Activated CD4-positive, alpha-beta T cell treated with anti-CD3 and anti-CD28 coated beads, Interleukin-2, amount 10 ng/mL, durations not matched to agents 24 days and 14 days (primary cell): Measurements from ENCODE around the gene SHC2. TPM values are rescaled to one million over a fixed set of nuclear protein-coding genes. Genes with fewer than 3 reads are reported as not detected.

Experiments
- DNase-seq: peaks from one replicate; pipeline ENCODE4 v3.0.0; 2022
- H3K27ac Mint-ChIP-seq: one replicate; pipeline ENCODE4 v1.8.0; 2022; ENCODE audit warnings: mild to moderate bottlenecking, mixed read lengths
- H3K27me3 Mint-ChIP-seq: one replicate; pipeline ENCODE4 v1.8.0; 2022; ENCODE audit warnings: mixed read lengths
- H3K36me3 Mint-ChIP-seq: one replicate; pipeline ENCODE4 v1.8.0; 2022; ENCODE audit warnings: low read depth, mild to moderate bottlenecking, mixed read lengths
- H3K4me1 Mint-ChIP-seq: one replicate; pipeline ENCODE4 v1.8.0; 2021; ENCODE audit warnings: mixed read lengths
- H3K4me3 Mint-ChIP-seq: one replicate; pipeline ENCODE4 v1.8.0; 2022; ENCODE audit warnings: mild to moderate bottlenecking, moderate library complexity, mixed read lengths
- H3K9me3 Mint-ChIP-seq: one replicate; pipeline ENCODE4 v1.8.0; 2021; ENCODE audit warnings: mixed read lengths
- intact Hi-C: fragments of 100-400 bp; cut with micrococcal nuclease; formaldehyde crosslinking; loops from one replicate; pipeline ENCODE4 v1.15.1; 2023
- total RNA-seq: library from RNA; stranded (reverse); gene quantifications from 2 replicates; pipeline ENCODE4 v1.2.3, GENCODE V29; 2022

Gene SHC2
- total RNA-seq, 1 donor from 2014 or later, result not detected

- Mint-ChIP-seq H3K27me3 (no peaks in the 10 kb centered on the region), H3K36me3 (peaks cover 2% of the 10 kb centered on the region), H3K27ac (no peak overlapping the region), H3K9me3 (no peaks in the 10 kb centered on the region), H3K4me1 (no peaks in the 10 kb centered on the region), H3K4me3 (no peak overlapping the region)
- DNase-seq, result no peak
- intact Hi-C loops, result no loop called here
Measured at GRCh38 chr19:468587-469256, 7.9 kb upstream of the SHC2 start.

GRCh38 chr19:467554-467953 is 6.7 kb upstream of the SHC2 start:
- H3K4me1 Mint-ChIP-seq, result no peaks in the 10 kb centered on the region
- peaks cover 7% of the 10 kb centered on the region for H3K27me3 Mint-ChIP-seq
- intact Hi-C loops, result no loop called here
- peaks cover 2% of the 10 kb centered on the region for H3K36me3 Mint-ChIP-seq
- DNase-seq, result no peak
- H3K4me3 Mint-ChIP-seq, result no peak overlapping the region
- H3K9me3 Mint-ChIP-seq, result no peaks in the 10 kb centered on the region
- H3K27ac Mint-ChIP-seq, result no peak overlapping the region

- intact Hi-C loops, result no loop called here
- Mint-ChIP-seq H3K27me3 (peaks cover 13% of the 10 kb centered on the region), H3K4me1 (no peaks in the 10 kb centered on the region), H3K9me3 (no peaks in the 10 kb centered on the region), H3K27ac (no peak overlapping the region), H3K4me3 (no peak overlapping the region), H3K36me3 (peaks cover 2% of the 10 kb centered on the region)
- DNase-seq, result no peak
Measured at GRCh38 chr19:465056-465816, 4.4 kb upstream of the SHC2 start.

DNA sequence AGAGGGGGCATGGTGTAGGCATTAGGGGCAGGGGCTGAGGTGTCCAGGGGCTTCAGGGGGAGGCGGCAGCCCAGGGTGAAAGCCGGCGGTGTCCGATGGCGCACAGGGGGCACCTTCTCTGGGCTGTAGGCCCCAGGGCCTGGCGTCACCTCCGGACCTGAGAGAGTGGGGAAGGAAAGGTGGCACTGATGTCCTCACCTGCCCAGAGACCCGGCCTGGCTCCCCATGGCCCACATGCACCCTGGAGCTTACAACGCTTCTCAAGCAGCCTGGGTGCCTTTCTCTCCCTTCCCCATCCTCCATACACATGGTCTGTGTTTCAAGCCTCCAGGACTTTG is 3.3 kb upstream of the SHC2 start:
- H3K36me3 Mint-ChIP-seq, result peaks cover 2% of the 10 kb centered on the region
- DNase-seq, result no peak
- H3K4me1 Mint-ChIP-seq, result no peaks in the 10 kb centered on the region
- peaks cover 20% of the 10 kb centered on the region for H3K27me3 Mint-ChIP-seq
- no peak overlapping the region for H3K27ac Mint-ChIP-seq
- H3K9me3 Mint-ChIP-seq, result no peaks in the 10 kb centered on the region
- intact Hi-C loops, result no loop called here
- H3K4me3 Mint-ChIP-seq, result no peak overlapping the region

DNA sequence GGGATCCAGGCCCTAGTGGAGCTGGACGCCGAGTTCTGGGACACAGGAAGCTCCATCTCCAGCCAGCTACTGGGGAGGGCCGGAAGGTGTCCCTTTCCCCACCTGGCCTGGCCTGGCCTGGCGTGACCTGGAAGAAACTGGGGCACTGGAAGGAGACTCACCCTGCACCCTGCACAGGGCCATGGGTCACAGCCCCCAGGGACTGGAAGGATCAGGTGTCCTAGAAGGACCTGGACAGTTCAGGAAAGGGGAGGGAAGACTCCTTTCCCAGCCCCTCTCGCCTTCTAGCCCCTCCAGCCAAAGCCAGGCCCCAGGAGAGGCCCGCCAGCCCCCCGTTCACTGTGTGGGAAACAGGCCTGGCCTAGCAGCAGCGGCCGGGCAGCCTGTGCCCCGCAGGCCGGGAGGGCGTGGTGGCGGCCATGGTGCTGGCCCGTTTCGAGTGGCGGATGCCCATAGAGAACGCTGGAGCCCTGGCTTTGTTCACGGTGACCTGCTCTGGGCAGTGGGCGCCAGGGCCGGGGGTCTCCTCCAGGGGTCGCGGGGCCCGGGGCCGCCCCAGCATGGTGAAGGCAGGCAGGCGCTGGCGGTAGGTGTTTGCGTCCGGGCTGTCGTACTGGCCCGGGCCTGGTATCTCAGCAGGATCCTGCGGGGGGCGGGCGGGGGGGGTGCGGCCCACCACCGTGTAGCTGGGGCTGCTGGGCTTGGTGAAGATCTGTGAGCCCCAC is 2.8 kb upstream of the SHC2 start:
- peaks cover 20% of the 10 kb centered on the region for H3K27me3 Mint-ChIP-seq

DNA sequence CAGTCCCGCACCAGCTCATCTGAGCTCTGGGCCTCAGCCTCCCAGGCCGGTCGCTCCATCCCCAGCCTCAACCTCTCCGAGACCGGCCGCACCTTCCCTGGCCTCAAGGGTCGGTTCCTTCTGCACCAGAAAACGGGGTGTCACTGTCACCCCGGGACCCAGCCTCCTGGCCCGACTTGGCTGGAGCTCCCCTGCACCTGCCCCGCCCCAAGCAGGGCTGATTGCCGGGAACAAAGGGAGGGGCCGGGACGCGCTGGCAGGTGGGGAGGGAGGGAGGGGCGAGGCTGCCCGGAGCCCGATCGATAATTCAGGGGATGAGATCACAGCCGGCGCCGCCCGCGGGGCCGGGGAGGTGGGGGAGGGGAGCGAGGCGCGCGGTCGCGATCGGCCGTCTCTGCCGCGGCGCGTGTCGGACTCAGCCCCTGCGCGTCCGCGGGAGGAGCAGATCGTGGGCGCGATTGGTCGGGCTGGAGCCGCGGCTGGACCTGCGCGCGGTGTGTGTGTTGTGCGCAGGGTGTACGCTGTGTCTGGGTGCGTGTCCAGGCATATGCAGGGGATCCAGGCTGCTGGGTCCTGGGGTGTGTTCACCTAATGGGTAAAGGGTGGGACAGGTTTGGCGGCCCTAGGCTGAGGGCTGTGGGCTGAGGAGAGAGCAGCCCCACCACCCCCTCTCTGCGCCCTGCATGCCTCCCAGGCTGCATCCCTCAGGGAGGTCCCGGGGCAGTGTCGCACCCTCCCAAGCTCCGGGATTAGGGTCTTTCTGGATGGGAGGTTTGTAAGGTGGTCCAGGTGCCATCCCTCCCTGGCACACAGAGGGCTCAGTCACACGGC is 1.1 kb upstream of the SHC2 start:
- peak overlapping the region; percentile 35 for H3K4me3 Mint-ChIP-seq
- H3K4me1 Mint-ChIP-seq, result no peaks in the 10 kb centered on the region

More for the DNA sequence above, 2.8 kb upstream of the SHC2 start:
- Mint-ChIP-seq H3K4me1 (no peaks in the 10 kb centered on the region), H3K27ac (no peak overlapping the region), H3K9me3 (no peaks in the 10 kb centered on the region), H3K4me3 (no peak overlapping the region), H3K36me3 (peaks cover 2% of the 10 kb centered on the region)
- intact Hi-C loops, result no loop called here
- no peak for DNase-seq

GRCh38 chr19:459724-460511 is 915 bp downstream of the SHC2 start:
- DNase-seq, result no peak
- no peaks in the 10 kb centered on the region for H3K4me1 Mint-ChIP-seq

More for the DNA sequence above, 1.1 kb upstream of the SHC2 start:
- no peaks in the 10 kb centered on the region for H3K9me3 Mint-ChIP-seq
- peaks cover 20% of the 10 kb centered on the region for H3K27me3 Mint-ChIP-seq
- H3K36me3 Mint-ChIP-seq, result peaks cover 2% of the 10 kb centered on the region
- intact Hi-C loops, result no loop called here
- H3K27ac Mint-ChIP-seq, result no peak overlapping the region
- no peak for DNase-seq

DNA sequence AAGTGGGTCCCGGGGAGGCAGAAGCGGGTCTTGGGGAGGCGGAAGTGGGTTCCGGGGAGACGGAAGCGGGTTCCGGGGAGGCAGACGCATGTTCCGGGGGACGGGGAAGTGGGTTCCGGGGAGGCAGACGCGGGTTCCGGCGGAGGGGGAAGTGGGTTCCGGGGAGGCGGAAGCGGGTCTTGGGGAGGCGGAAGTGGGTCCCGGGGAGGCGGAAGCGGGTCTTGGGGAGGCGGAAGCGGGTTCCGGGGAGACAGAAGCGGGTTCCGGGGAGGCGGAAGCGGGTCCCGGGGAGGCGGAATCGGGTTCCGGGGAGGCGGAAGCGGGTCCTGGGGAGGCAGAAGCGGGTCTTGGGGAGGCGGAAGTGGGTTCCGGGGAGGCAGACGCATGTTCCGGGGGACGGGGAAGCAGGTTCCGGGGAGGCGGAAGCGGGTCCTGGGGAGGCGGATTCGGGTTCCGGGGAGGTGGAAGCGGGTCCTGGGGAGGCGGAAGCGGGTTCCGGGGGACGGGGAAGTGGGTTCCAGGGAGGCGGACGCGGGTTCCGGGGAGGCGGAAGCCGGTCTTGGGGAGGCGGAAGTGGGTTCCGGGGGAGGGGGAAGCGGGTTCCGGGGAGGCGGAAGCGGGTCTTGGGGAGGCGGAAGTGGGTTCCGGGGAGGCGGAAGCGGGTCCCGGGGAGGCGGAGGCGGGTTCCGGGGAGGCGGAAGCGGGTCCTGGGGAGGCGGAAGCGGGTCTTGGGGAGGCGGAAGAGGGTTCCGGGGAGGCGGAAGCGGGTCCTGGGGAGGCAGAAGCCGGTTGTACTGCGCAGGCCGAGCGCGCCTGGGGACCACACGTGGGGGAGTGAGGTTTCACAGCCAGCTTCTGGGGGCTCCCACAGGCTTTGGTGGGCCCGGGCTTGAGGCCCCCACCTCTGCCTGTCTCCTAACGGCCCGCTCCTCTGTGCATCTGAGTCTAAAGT is 2.5 kb downstream of the SHC2 start:
- DNase-seq, result no peak
- Mint-ChIP-seq H3K9me3 (no peaks in the 10 kb centered on the region), H3K36me3 (no peaks in the 10 kb centered on the region), H3K4me3 (no peak overlapping the region), H3K4me1 (no peaks in the 10 kb centered on the region), H3K27ac (no peak overlapping the region), H3K27me3 (peaks cover 20% of the 10 kb centered on the region)
- intact Hi-C loops, result no loop called here

More at GRCh38 chr19:459724-460511, 915 bp downstream of the SHC2 start:
- intact Hi-C loops, result no loop called here
- Mint-ChIP-seq H3K4me3 (peak overlapping the region; percentile 8), H3K27ac (no peak overlapping the region), H3K9me3 (no peaks in the 10 kb centered on the region), H3K27me3 (peaks cover 20% of the 10 kb centered on the region), H3K36me3 (peaks cover 2% of the 10 kb centered on the region)

DNA sequence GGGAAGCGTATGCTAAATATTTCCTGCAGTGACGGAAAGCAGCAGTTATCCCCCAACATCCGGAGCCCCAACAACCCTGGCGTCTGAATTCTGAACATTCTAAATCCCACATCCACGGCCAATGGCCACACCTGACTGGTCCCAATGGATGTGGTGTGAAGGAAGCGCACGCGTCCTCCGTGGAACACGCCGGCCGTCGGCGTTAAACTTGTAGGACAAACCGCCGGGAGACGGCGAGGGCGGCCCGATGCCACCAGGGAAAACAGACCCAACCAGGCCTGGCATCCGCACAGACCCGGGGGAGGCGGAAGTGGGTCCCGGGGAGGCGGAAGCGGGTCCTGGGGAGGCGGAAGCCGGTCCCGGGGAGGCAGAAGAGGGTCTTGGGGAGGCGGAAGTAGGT is 3.2 kb downstream of the SHC2 start:
- DNase-seq, result no peak
- no peaks in the 10 kb centered on the region for H3K4me1 Mint-ChIP-seq
- no peaks in the 10 kb centered on the region for H3K9me3 Mint-ChIP-seq
- no peak overlapping the region for H3K27ac Mint-ChIP-seq
- peaks cover 14% of the 10 kb centered on the region for H3K27me3 Mint-ChIP-seq
- intact Hi-C loops, result no loop called here
- no peaks in the 10 kb centered on the region for H3K36me3 Mint-ChIP-seq
- no peak overlapping the region for H3K4me3 Mint-ChIP-seq

- no peak for DNase-seq
- H3K9me3 Mint-ChIP-seq, result no peaks in the 10 kb centered on the region
- H3K27ac Mint-ChIP-seq, result no peak overlapping the region
- no peaks in the 10 kb centered on the region for H3K4me1 Mint-ChIP-seq
- H3K4me3 Mint-ChIP-seq, result no peak overlapping the region
- peaks cover 8% of the 10 kb centered on the region for H3K27me3 Mint-ChIP-seq
- intact Hi-C loops, result no loop called here
- no peaks in the 10 kb centered on the region for H3K36me3 Mint-ChIP-seq
Measured at GRCh38 chr19:456547-457110, 4.2 kb downstream of the SHC2 start.

- H3K27me3 Mint-ChIP-seq, result peaks cover 6% of the 10 kb centered on the region
- H3K4me1 Mint-ChIP-seq, result no peaks in the 10 kb centered on the region
- intact Hi-C loops, result no loop called here
- no peaks in the 10 kb centered on the region for H3K9me3 Mint-ChIP-seq
- DNase-seq, result no peak
- no peak overlapping the region for H3K27ac Mint-ChIP-seq
- H3K4me3 Mint-ChIP-seq, result no peak overlapping the region
- no peaks in the 10 kb centered on the region for H3K36me3 Mint-ChIP-seq
Measured at GRCh38 chr19:455851-456546, 4.8 kb downstream of the SHC2 start.
